Breast epithelium (tissue), 4 donors: Measurements from ENCODE around the gene XRRA1. TPM values are rescaled to one million over a fixed set of nuclear protein-coding genes. Genes with fewer than 3 reads are reported as not detected.
"Not testable (repeated sequence)": the region's sequence is repeated elsewhere in the genome, so short reads cannot be mapped to it uniquely, and the experiment has no call there.

ENCODE experiments used
- DNase-seq, 2 donors: peaks; one replicate each; pipeline ENCODE4 v3.0.0-alpha.2; 2019; ENCODE audit warnings: low spot score in 2 of 2
- H3K27ac ChIP-seq, 2 donors: fragments of 200-600 bp; sonication (generic) in 1 of 2; one replicate each; pipeline ENCODE4 v1.5.1; 2016 to 2019; ENCODE audit warnings: mild to moderate bottlenecking in 1 of 2
- H3K27me3 ChIP-seq, 2 donors: fragments of 200-600 bp; sonication (generic) in 1 of 2; one replicate each; pipeline versions ENCODE4 v1.5.1 to v1.6.0; 2017 to 2019; ENCODE audit warnings: control low read depth in 1 of 2, mild to moderate bottlenecking in 1 of 2
- H3K36me3 ChIP-seq: fragments of 200-600 bp; one replicate; pipeline ENCODE4 v1.5.1; 2019
- H3K4me1 ChIP-seq, 2 donors: fragments of 200-600 bp; sonication (generic); one replicate each; pipeline ENCODE4 v1.5.1; 2016 to 2019; ENCODE audit warnings: control low read depth in 1 of 2
- H3K4me3 ChIP-seq, 3 donors: fragments of 200-600 bp; sonication (generic); 1 replicate in 2 of 3; 2 replicates in 1 of 3; pipeline ENCODE4 v1.5.1; 2016 to 2019; ENCODE audit warnings: mild to moderate bottlenecking in 3 of 3, moderate library complexity in 2 of 3
- H3K9me3 ChIP-seq, 2 donors: fragments of 200-600 bp; sonication (generic) in 1 of 2; one replicate each; pipeline ENCODE4 v1.5.1; 2016 to 2019; ENCODE audit warnings: control low read depth in 1 of 2
- CTCF ChIP-seq, 3 donors: fragments of 450-650 bp; IDR thresholded peaks; one replicate each; pipeline ENCODE4 v1.5.1; 2016 to 2017; ENCODE audit warnings: antibody characterized with exemption in 3 of 3, mild to moderate bottlenecking in 3 of 3, moderate library complexity in 3 of 3
- POLR2A ChIP-seq: fragments of 450-650 bp; IDR thresholded peaks from one replicate; pipeline ENCODE4 v1.6.1; 2016; ENCODE audit warnings: antibody characterized with exemption, mild to moderate bottlenecking, moderate library complexity
- POLR2AphosphoS5 ChIP-seq, 3 donors: sonication (generic); formaldehyde crosslinking; IDR thresholded peaks; one replicate each; pipeline ENCODE4 v1.6.1; 2017; ENCODE audit warnings: antibody characterized with exemption in 3 of 3
- intact Hi-C: fragments of 100-400 bp; cut with DNase I; formaldehyde crosslinking; loops from one replicate; pipeline ENCODE4 v1.15.1; 2023; ENCODE audit warnings: low total_unique reads
- total RNA-seq, 3 donors: library from RNA; depleted of rRNA; stranded (reverse); fragments of >200 nt; gene quantifications; one replicate each; pipeline ENCODE4 v1.1.0, GENCODE V29; 2016

The XRRA1 gene
- total RNA-seq, 3 donors from 2014 or later, result 18.0 to 33.6 (median 18.4) TPM

- no peak overlapping the region for H3K27ac ChIP-seq
- intact Hi-C loops, result no loop called here
- no peak overlapping the region for H3K4me3 ChIP-seq
- TF ChIP-seq POLR2A, result no peak
- TF ChIP-seq CTCF (IDR thresholded peaks at IDR 0.05), result no peak
- no peak for TF ChIP-seq POLR2AphosphoS5 (IDR thresholded peaks at IDR 0.05)
- no peaks in the 10 kb centered on the region for H3K36me3 ChIP-seq
- no peaks in the 10 kb centered on the region for H3K4me1 ChIP-seq
- H3K27me3 ChIP-seq, result no peaks in the 10 kb centered on the region
- no peak for DNase-seq
- H3K9me3 ChIP-seq, result peaks cover 12 to 23% of the 10 kb centered on the region in 2 donors
These were observed 43.6 kb downstream of the XRRA1 start for GRCh38 chr11:74905326-74905725.

- H3K9me3 ChIP-seq, result peaks cover 12 to 34% of the 10 kb centered on the region in 2 donors
- intact Hi-C loops, result no loop called here
- no peak overlapping the region for H3K4me3 ChIP-seq
- no peaks in the 10 kb centered on the region for H3K36me3 ChIP-seq
- TF ChIP-seq POLR2AphosphoS5 (IDR thresholded peaks at IDR 0.05) (no peak), POLR2A (no peak), CTCF (IDR thresholded peaks at IDR 0.05) (no peak)
- H3K27ac ChIP-seq, result no peak overlapping the region
- DNase-seq, result no peak
- no peaks in the 10 kb centered on the region for H3K27me3 ChIP-seq
- H3K4me1 ChIP-seq, result no peaks in the 10 kb centered on the region
These were observed 46.5 kb downstream of the XRRA1 start for GRCh38 chr11:74902342-74902741.

- TF ChIP-seq CTCF (IDR thresholded peaks at IDR 0.05), result no peak
- no peak for TF ChIP-seq POLR2AphosphoS5 (IDR thresholded peaks at IDR 0.05)
- no peak for TF ChIP-seq POLR2A
- H3K9me3 ChIP-seq, result peaks cover 4 to 28% of the 10 kb centered on the region in 2 donors
- H3K4me1 ChIP-seq, result no peaks in the 10 kb centered on the region
- DNase-seq, result no peak
- intact Hi-C loops, result no loop called here
- no peak overlapping the region for H3K27ac ChIP-seq
- H3K36me3 ChIP-seq, result no peaks in the 10 kb centered on the region
- H3K27me3 ChIP-seq, result no peaks in the 10 kb centered on the region
- no peak overlapping the region for H3K4me3 ChIP-seq
These were observed 52.6 kb downstream of the XRRA1 start for GRCh38 chr11:74896311-74896710.

GRCh38 chr11:74895340-74896116, 53.4 kb downstream of the XRRA1 start:
- DNase-seq, result no peak
- Histone ChIP-seq H3K27me3 (no peaks in the 10 kb centered on the region), H3K4me3 (no peak overlapping the region), H3K9me3 (peaks cover 0 to 23% of the 10 kb centered on the region in 2 donors), H3K36me3 (no peaks in the 10 kb centered on the region), H3K4me1 (no peaks in the 10 kb centered on the region), H3K27ac (no peak overlapping the region)
- intact Hi-C loops, result no loop called here
- TF ChIP-seq POLR2A (no peak), POLR2AphosphoS5 (IDR thresholded peaks at IDR 0.05) (no peak), CTCF (IDR thresholded peaks at IDR 0.05) (no peak)

- H3K4me3 ChIP-seq, H3K4me1 ChIP-seq, intact Hi-C loops, H3K27ac ChIP-seq, H3K36me3 ChIP-seq, H3K27me3 ChIP-seq, DNase-seq: not testable (repeated sequence)
- H3K9me3 ChIP-seq, result peaks cover under 1 to 18% of the 10 kb centered on the region in 2 donors
These were observed 55.9 kb downstream of the XRRA1 start for GRCh38 chr11:74893015-74893414.
